ENCODE measurements around the gene ZNF326.

Gene ZNF326

GRCh38 chr1:90067194-90067931 is 72.5 kb downstream of the ZNF326 start:
- no peak overlapping the region for H3K9ac ChIP-seq (ENCODE audit: low read depth, low read length)
- no peaks in the 10 kb centered on the region for H3K27me3 ChIP-seq (ENCODE audit: control insufficient read depth, insufficient read depth, low read length)
- H3K9me3 ChIP-seq (ENCODE audit: control insufficient read depth, insufficient read depth, low read length), result no peaks in the 10 kb centered on the region
- H3K4me1 ChIP-seq (ENCODE audit: control insufficient read depth, insufficient read depth, low read length), result peaks cover 4% of the 10 kb centered on the region
- no peaks in the 10 kb centered on the region for H3K36me3 ChIP-seq (ENCODE audit: control insufficient read depth, insufficient read depth, low read length)
- H3K4me3 ChIP-seq (ENCODE audit: low read depth, low read length), result no peak overlapping the region

DNA sequence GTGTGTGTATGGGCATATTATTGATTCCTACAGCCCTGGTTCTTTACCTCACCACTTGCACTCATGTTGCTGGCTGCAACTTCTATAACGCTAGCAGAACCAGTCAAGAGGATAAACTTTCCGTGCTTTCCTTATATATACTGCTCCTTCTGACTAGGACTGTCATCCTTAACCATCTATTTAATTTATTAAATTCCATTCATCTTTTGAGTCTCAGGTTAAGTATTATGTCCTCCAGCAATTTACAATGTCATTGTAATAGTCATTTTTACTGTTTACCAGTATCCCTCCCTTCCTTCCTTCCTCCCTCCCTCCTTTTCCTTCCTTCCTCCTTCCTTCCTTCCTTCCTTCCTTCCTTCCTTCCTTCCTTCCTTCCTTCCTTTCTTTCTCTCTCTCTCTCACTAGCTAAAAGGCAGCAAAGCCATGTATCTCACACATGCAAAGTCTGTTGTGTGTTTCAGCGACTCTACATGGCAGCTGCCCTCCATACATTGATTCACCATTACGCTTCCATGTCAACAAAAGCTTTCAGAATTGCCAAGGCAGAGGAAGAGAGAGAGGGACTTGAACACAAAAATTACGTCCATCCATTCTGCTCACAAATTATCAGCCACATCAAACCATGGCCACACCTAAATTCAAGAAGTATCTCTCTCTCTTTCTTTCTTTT is 73.8 kb downstream of the ZNF326 start:
- Histone ChIP-seq H3K27me3 (ENCODE audit: control insufficient read depth, insufficient read depth, low read length) (no peaks in the 10 kb centered on the region), H3K36me3 (ENCODE audit: control insufficient read depth, insufficient read depth, low read length) (no peaks in the 10 kb centered on the region), H3K9ac (ENCODE audit: low read depth, low read length) (no peak overlapping the region), H3K4me1 (ENCODE audit: control insufficient read depth, insufficient read depth, low read length) (peaks cover 2% of the 10 kb centered on the region), H3K4me3 (ENCODE audit: low read depth, low read length) (no peak overlapping the region), H3K9me3 (ENCODE audit: control insufficient read depth, insufficient read depth, low read length) (no peaks in the 10 kb centered on the region)

- Histone ChIP-seq H3K9ac (ENCODE audit: low read depth, low read length) (no peak overlapping the region), H3K4me3 (ENCODE audit: low read depth, low read length) (no peak overlapping the region)
Measured at GRCh38 chr1:90074137-90074536, 79.2 kb downstream of the ZNF326 start.

DNA sequence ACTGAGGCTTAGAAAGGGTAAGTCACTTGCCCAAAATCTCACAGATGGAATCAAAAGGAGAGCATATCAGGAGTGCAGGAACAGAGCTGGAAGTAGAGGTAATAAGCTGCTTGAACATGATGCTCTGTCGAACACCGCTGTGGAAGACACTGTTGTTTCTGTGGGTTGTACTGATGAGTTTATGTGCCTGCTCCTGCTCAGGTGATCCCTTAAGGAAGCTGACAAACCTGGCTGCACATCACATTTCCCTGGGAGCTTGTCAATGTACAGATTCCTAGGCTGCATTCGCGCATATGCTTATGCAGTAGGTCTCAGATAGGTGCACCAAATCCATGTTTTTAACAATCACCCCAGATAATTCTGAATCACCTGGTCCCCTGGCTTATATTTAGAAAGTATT is 79.7 kb downstream of the ZNF326 start:
- Histone ChIP-seq H3K9me3 (ENCODE audit: control insufficient read depth, insufficient read depth, low read length) (no peaks in the 10 kb centered on the region), H3K27me3 (ENCODE audit: control insufficient read depth, insufficient read depth, low read length) (no peaks in the 10 kb centered on the region), H3K4me1 (ENCODE audit: control insufficient read depth, insufficient read depth, low read length) (no peaks in the 10 kb centered on the region), H3K36me3 (ENCODE audit: control insufficient read depth, insufficient read depth, low read length) (no peaks in the 10 kb centered on the region), H3K4me3 (ENCODE audit: low read depth, low read length) (no peak overlapping the region), H3K9ac (ENCODE audit: low read depth, low read length) (no peak overlapping the region)

More at GRCh38 chr1:90074137-90074536, 79.2 kb downstream of the ZNF326 start:
- Histone ChIP-seq H3K4me1 (ENCODE audit: control insufficient read depth, insufficient read depth, low read length) (no peaks in the 10 kb centered on the region), H3K27me3 (ENCODE audit: control insufficient read depth, insufficient read depth, low read length) (no peaks in the 10 kb centered on the region), H3K36me3 (ENCODE audit: control insufficient read depth, insufficient read depth, low read length) (no peaks in the 10 kb centered on the region), H3K9me3 (ENCODE audit: control insufficient read depth, insufficient read depth, low read length) (no peaks in the 10 kb centered on the region)

GRCh38 chr1:90074970-90075391 is 80.1 kb downstream of the ZNF326 start:
- Histone ChIP-seq H3K27me3 (ENCODE audit: control insufficient read depth, insufficient read depth, low read length) (no peaks in the 10 kb centered on the region), H3K4me1 (ENCODE audit: control insufficient read depth, insufficient read depth, low read length) (no peaks in the 10 kb centered on the region), H3K9me3 (ENCODE audit: control insufficient read depth, insufficient read depth, low read length) (no peaks in the 10 kb centered on the region), H3K4me3 (ENCODE audit: low read depth, low read length) (no peak overlapping the region), H3K9ac (ENCODE audit: low read depth, low read length) (no peak overlapping the region), H3K36me3 (ENCODE audit: control insufficient read depth, insufficient read depth, low read length) (no peaks in the 10 kb centered on the region)

GRCh38 chr1:90083995-90084394 is 89.1 kb downstream of the ZNF326 start:
- no peaks in the 10 kb centered on the region for H3K9me3 ChIP-seq (ENCODE audit: control insufficient read depth, insufficient read depth, low read length)
- no peaks in the 10 kb centered on the region for H3K4me1 ChIP-seq (ENCODE audit: control insufficient read depth, insufficient read depth, low read length)
- no peak overlapping the region for H3K9ac ChIP-seq (ENCODE audit: low read depth, low read length)
- H3K27me3 ChIP-seq (ENCODE audit: control insufficient read depth, insufficient read depth, low read length), result no peaks in the 10 kb centered on the region
- no peaks in the 10 kb centered on the region for H3K36me3 ChIP-seq (ENCODE audit: control insufficient read depth, insufficient read depth, low read length)
- H3K4me3 ChIP-seq (ENCODE audit: low read depth, low read length), result no peak overlapping the region
